ENCODE results near the gene NOC4L.

The NOC4L gene

GRCh38 chr12:132163911-132164288 is 19.6 kb downstream of the NOC4L start:
- no peak for TF ChIP-seq ZNF274 (IDR thresholded peaks at IDR 0.05; ENCODE audit: low read depth, low read length)
- no peak for TF ChIP-seq SUZ12 (IDR thresholded peaks at IDR 0.05; ENCODE audit: extremely low read depth, insufficient read depth, insufficient read length)
- TF ChIP-seq YY1 (IDR thresholded peaks at IDR 0.05; ENCODE audit: insufficient read depth, insufficient read length): no peak
- H3K9ac ChIP-seq (ENCODE audit: insufficient read length, low read depth): no peak overlapping the region
- peaks cover 15% of the 10 kb centered on the region for H3K4me1 ChIP-seq (ENCODE audit: insufficient read depth, insufficient read length)
- H3K27me3 ChIP-seq (ENCODE audit: insufficient read depth, insufficient read length): peaks cover 5% of the 10 kb centered on the region
- DNase-seq (ENCODE audit: low read depth, low spot score): no peak
- H3K9me3 ChIP-seq (ENCODE audit: insufficient read depth, low read length): no peaks in the 10 kb centered on the region
- H3K36me3 ChIP-seq (ENCODE audit: insufficient read depth, insufficient read length, low read length): peaks cover 6% of the 10 kb centered on the region
- no peak overlapping the region for H3K4me3 ChIP-seq (ENCODE audit: insufficient read length, low read depth)

DNA sequence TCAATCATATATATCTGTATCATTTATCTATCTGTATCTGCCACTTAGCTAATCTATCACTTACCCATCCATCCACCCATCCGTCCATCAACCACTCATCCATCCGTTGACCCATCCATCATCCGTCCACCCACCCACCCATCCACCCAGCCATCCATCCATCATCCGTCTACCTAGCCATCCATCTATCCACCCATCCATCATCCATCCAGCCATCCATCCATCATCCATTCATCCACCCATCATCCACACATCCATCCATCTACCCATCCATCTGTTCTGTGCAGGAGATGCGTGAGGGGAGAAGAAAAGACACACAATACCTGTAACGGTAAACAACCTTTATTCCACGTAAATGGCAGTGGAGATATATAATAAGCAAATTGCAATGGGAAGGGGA is 20.2 kb downstream of the NOC4L start:
- TF ChIP-seq ZNF274 (IDR thresholded peaks at IDR 0.05; ENCODE audit: low read depth, low read length) (no peak), YY1 (IDR thresholded peaks at IDR 0.05; ENCODE audit: insufficient read depth, insufficient read length) (no peak), SUZ12 (IDR thresholded peaks at IDR 0.05; ENCODE audit: extremely low read depth, insufficient read depth, insufficient read length) (no peak)
- Histone ChIP-seq H3K4me1 (ENCODE audit: insufficient read depth, insufficient read length) (peaks cover 15% of the 10 kb centered on the region), H3K36me3 (ENCODE audit: insufficient read depth, insufficient read length, low read length) (peaks cover 6% of the 10 kb centered on the region), H3K9me3 (ENCODE audit: insufficient read depth, low read length) (no peaks in the 10 kb centered on the region), H3K9ac (ENCODE audit: insufficient read length, low read depth) (no peak overlapping the region), H3K4me3 (ENCODE audit: insufficient read length, low read depth) (no peak overlapping the region), H3K27me3 (ENCODE audit: insufficient read depth, insufficient read length) (peaks cover 5% of the 10 kb centered on the region)
- no peak for DNase-seq (ENCODE audit: low read depth, low spot score)

DNA sequence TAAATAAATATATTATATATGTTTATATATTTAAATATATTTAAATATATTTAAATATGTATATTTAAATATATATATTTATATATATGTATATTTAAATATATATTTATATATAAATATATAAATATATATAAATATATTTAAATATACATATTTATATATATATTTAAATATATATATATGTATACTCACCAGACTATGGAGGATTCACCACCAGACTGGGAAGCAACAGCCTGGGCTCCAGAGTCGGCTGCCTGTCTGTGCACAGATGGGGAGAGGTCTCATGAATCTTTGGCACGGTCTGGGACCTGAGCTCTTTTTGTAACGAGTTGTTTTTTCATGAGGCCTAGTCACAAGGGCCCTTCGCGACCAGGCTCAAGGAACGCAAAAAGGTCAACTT is 21.3 kb downstream of the NOC4L start:
- Histone ChIP-seq H3K4me1 (ENCODE audit: insufficient read depth, insufficient read length) (peaks cover 16% of the 10 kb centered on the region), H3K9me3 (ENCODE audit: insufficient read depth, low read length) (no peaks in the 10 kb centered on the region), H3K27me3 (ENCODE audit: insufficient read depth, insufficient read length) (peaks cover 6% of the 10 kb centered on the region), H3K9ac (ENCODE audit: insufficient read length, low read depth) (no peak overlapping the region), H3K36me3 (ENCODE audit: insufficient read depth, insufficient read length, low read length) (no peaks in the 10 kb centered on the region), H3K4me3 (ENCODE audit: insufficient read length, low read depth) (no peak overlapping the region)
- TF ChIP-seq SUZ12 (IDR thresholded peaks at IDR 0.05; ENCODE audit: extremely low read depth, insufficient read depth, insufficient read length) (no peak), ZNF274 (IDR thresholded peaks at IDR 0.05; ENCODE audit: low read depth, low read length) (no peak), YY1 (IDR thresholded peaks at IDR 0.05; ENCODE audit: insufficient read depth, insufficient read length) (no peak)
- DNase-seq (ENCODE audit: low read depth, low spot score): no peak

DNA sequence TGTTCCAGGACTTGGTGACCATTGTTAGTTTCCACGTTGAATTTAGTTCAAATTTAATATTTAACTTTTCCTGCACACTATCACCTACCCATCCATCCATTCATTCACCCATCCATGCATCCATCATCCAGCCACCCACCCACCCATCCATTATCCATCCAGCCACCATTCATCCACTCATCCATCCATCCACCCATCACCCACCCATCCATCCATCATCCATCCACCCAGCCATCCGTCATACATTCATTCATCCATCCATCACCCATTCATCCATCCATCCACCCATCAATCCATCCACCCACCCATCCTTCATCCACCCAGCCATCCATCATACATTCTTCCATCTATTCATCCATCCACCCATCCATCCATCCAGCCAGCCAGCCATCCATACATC is 21.8 kb downstream of the NOC4L start:
- Histone ChIP-seq H3K4me1 (ENCODE audit: insufficient read depth, insufficient read length) (peaks cover 19% of the 10 kb centered on the region), H3K4me3 (ENCODE audit: insufficient read length, low read depth) (no peak overlapping the region), H3K9ac (ENCODE audit: insufficient read length, low read depth) (no peak overlapping the region), H3K9me3 (ENCODE audit: insufficient read depth, low read length) (no peaks in the 10 kb centered on the region), H3K27me3 (ENCODE audit: insufficient read depth, insufficient read length) (peaks cover 11% of the 10 kb centered on the region), H3K36me3 (ENCODE audit: insufficient read depth, insufficient read length, low read length) (no peaks in the 10 kb centered on the region)
- DNase-seq (ENCODE audit: low read depth, low spot score): no peak
- TF ChIP-seq SUZ12 (IDR thresholded peaks at IDR 0.05; ENCODE audit: extremely low read depth, insufficient read depth, insufficient read length) (no peak), ZNF274 (IDR thresholded peaks at IDR 0.05; ENCODE audit: low read depth, low read length) (no peak), YY1 (IDR thresholded peaks at IDR 0.05; ENCODE audit: insufficient read depth, insufficient read length) (no peak)

- Histone ChIP-seq H3K9ac (ENCODE audit: insufficient read length, low read depth) (no peak overlapping the region), H3K4me3 (ENCODE audit: insufficient read length, low read depth) (no peak overlapping the region), H3K9me3 (ENCODE audit: insufficient read depth, low read length) (no peaks in the 10 kb centered on the region), H3K4me1 (ENCODE audit: insufficient read depth, insufficient read length) (peaks cover 20% of the 10 kb centered on the region), H3K36me3 (ENCODE audit: insufficient read depth, insufficient read length, low read length) (no peaks in the 10 kb centered on the region), H3K27me3 (ENCODE audit: insufficient read depth, insufficient read length) (peaks cover 17% of the 10 kb centered on the region)
- no peak for DNase-seq (ENCODE audit: low read depth, low spot score)
- TF ChIP-seq YY1 (IDR thresholded peaks at IDR 0.05; ENCODE audit: insufficient read depth, insufficient read length): no peak
Observed at GRCh38 chr12:132166801-132167591, 22.7 kb downstream of the NOC4L start.

GRCh38 chr12:132167611-132168310 is 23.5 kb downstream of the NOC4L start:
- no peaks in the 10 kb centered on the region for H3K9me3 ChIP-seq (ENCODE audit: insufficient read depth, low read length)
- no peak for DNase-seq (ENCODE audit: low read depth, low spot score)
- TF ChIP-seq ZNF274 (IDR thresholded peaks at IDR 0.05; ENCODE audit: low read depth, low read length) (no peak), YY1 (IDR thresholded peaks at IDR 0.05; ENCODE audit: insufficient read depth, insufficient read length) (no peak), SUZ12 (IDR thresholded peaks at IDR 0.05; ENCODE audit: extremely low read depth, insufficient read depth, insufficient read length) (no peak)
- H3K4me3 ChIP-seq (ENCODE audit: insufficient read length, low read depth): no peak overlapping the region
- peaks cover 16% of the 10 kb centered on the region for H3K4me1 ChIP-seq (ENCODE audit: insufficient read depth, insufficient read length)
- no peaks in the 10 kb centered on the region for H3K36me3 ChIP-seq (ENCODE audit: insufficient read depth, insufficient read length, low read length)
- H3K27me3 ChIP-seq (ENCODE audit: insufficient read depth, insufficient read length): peaks cover 17% of the 10 kb centered on the region
- H3K9ac ChIP-seq (ENCODE audit: insufficient read length, low read depth): no peak overlapping the region

- peaks cover 22% of the 10 kb centered on the region for H3K27me3 ChIP-seq (ENCODE audit: insufficient read depth, insufficient read length)
- no peak for DNase-seq (ENCODE audit: low read depth, low spot score)
- no peaks in the 10 kb centered on the region for H3K36me3 ChIP-seq (ENCODE audit: insufficient read depth, insufficient read length, low read length)
- no peak overlapping the region for H3K9ac ChIP-seq (ENCODE audit: insufficient read length, low read depth)
- peaks cover 10% of the 10 kb centered on the region for H3K4me1 ChIP-seq (ENCODE audit: insufficient read depth, insufficient read length)
- H3K4me3 ChIP-seq (ENCODE audit: insufficient read length, low read depth): no peak overlapping the region
- H3K9me3 ChIP-seq (ENCODE audit: insufficient read depth, low read length): no peaks in the 10 kb centered on the region
- TF ChIP-seq ZNF274 (IDR thresholded peaks at IDR 0.05; ENCODE audit: low read depth, low read length) (no peak), YY1 (IDR thresholded peaks at IDR 0.05; ENCODE audit: insufficient read depth, insufficient read length) (no peak), SUZ12 (IDR thresholded peaks at IDR 0.05; ENCODE audit: extremely low read depth, insufficient read depth, insufficient read length) (no peak)
Observed at GRCh38 chr12:132168311-132169031, 24.2 kb downstream of the NOC4L start.

All from NT2/D1 (cell line).